ENCODE results near the gene VPS52. TPM values are rescaled to one million over a fixed set of nuclear protein-coding genes. Genes with fewer than 3 reads are reported as not detected.

Gene VPS52
- total RNA-seq, 1 experiment from 2014 or later = 58.2 TPM

- RAD21 ChIA-PET (ENCODE audit: low non-redundant PET in 1 of 2, low total read pairs in 2 of 2, uncharacterized antibody in 2 of 2, unreplicated experiment in 2 of 2) = interaction anchor here in 1 of 2 experiments (0.7 to 1.4 kb wide), 2 partner anchors 51 to 88 kb away, joined by 3 to 5 read pairs; no protein-coding TSS in a partner anchor
- Histone ChIP-seq H3K27me3 (ENCODE audit: insufficient read depth, low read length) (no peaks in the 10 kb centered on the region), H3K9ac (ENCODE audit: low read length) (peak overlapping the region; percentile 88), H3K79me2 (ENCODE audit: insufficient read depth, low read length) (no peaks in the 10 kb centered on the region), H3K9me2 (ENCODE audit: insufficient read depth) (no peaks in the 10 kb centered on the region), H4K20me1 (ENCODE audit: insufficient read depth) (no peaks in the 10 kb centered on the region), H3K27ac (ENCODE audit: low read depth, low read length) (peak overlapping the region; percentile 90), H3K36me3 (ENCODE audit: control insufficient read depth in 1 of 2, insufficient read depth in 2 of 2, low read length in 2 of 2) (no peaks in the 10 kb centered on the region), H2AFZ (ENCODE audit: low read depth, low read length, poor library complexity, severe bottlenecking) (no peak overlapping the region), H3K4me3 (replicated peaks in 1 of 2; ENCODE audit: low read depth in 1 of 2, low read length in 2 of 2) (peak overlapping the region; percentile 74 to 85), H3K9me3 (ENCODE audit: control insufficient read depth in 1 of 2, insufficient read depth in 1 of 2, low read depth in 1 of 2, low read length in 2 of 2) (no peaks in the 10 kb centered on the region), H3K4me1 (ENCODE audit: control insufficient read depth in 1 of 2, insufficient read depth in 2 of 2, low read length in 2 of 2) (peaks cover 16 to 37% of the 10 kb centered on the region in 2 experiments), H3K4me2 (ENCODE audit: low read length) (peak overlapping the region; percentile 99)
- CTCF ChIA-PET = interaction anchor here (0.7 to 4.3 kb wide), 19 partner anchors 9 to 316 kb away, joined by 3 to 49 read pairs (median 6); partner anchors contain the start of genes HSD17B8 and RING1
- intact Hi-C loops (cut with micrococcal nuclease) = loop anchor here (1.0 to 2.0 kb wide), 7 partner anchors 44 to 249 kb away; partner anchors contain the start of genes HSD17B8, RXRB and SLC39A7
- POLR2A ChIA-PET = interaction anchor here (0.6 to 4.0 kb wide), 9 partner anchors 9 to 277 kb away, joined by 3 to 24 read pairs (median 5); partner anchors contain the start of genes B3GALT4, RPS18 and VPS52
- peak; percentile 99 for DNase-seq (ENCODE audit: low read depth, low spot score)
- no TSS peak for BruUV-seq (replicated peaks)
- ATAC-seq = peak; percentile 91
- TF ChIP-seq EZH2 (IDR thresholded peaks at IDR 0.05) (no peak), CTCF (IDR thresholded peaks at IDR 0.05 in 2 of 3, conservative IDR thresholded peaks at IDR 0.05 in 1 of 3; ENCODE audit: borderline replicate concordance in 1 of 3, insufficient read depth in 1 of 3, low read depth in 2 of 3, low read length in 2 of 3) (no peak), ZNF274 (IDR thresholded peaks at IDR 0.05; ENCODE audit: low read depth, low read length) (no peak), POLR2A (IDR thresholded peaks at IDR 0.05; ENCODE audit: borderline replicate concordance, extremely low read depth, insufficient read depth, insufficient read length) (peak; percentile 65), ELF1 (IDR thresholded peaks at IDR 0.05; ENCODE audit: borderline replicate concordance, low read depth) (no peak), REST (IDR thresholded peaks at IDR 0.05; ENCODE audit: low read depth) (no peak), ZFX (IDR thresholded peaks at IDR 0.05) (peak; percentile 66; the same call in 1 of the 2 replicates), EGR1 (IDR thresholded peaks at IDR 0.05; ENCODE audit: low read depth) (peak; percentile 90), MAX (IDR thresholded peaks at IDR 0.05) (peak; percentile 58; the same call in 1 of the 2 replicates), CEBPB (IDR thresholded peaks at IDR 0.05; ENCODE audit: low read depth) (no peak), JUND (IDR thresholded peaks at IDR 0.05) (no peak), TCF7L2 (IDR thresholded peaks at IDR 0.05; ENCODE audit: borderline replicate concordance, extremely low read depth, insufficient read depth, insufficient read length) (peak; percentile 70), CBX3 (IDR thresholded peaks at IDR 0.05; ENCODE audit: low read depth) (no peak), EZH2phosphoT487 (IDR thresholded peaks at IDR 0.05; ENCODE audit: borderline replicate concordance) (no peak), YY1 (IDR thresholded peaks at IDR 0.05; ENCODE audit: extremely low read depth, insufficient replicate concordance, low read depth, low read length) (no peak), ZBTB33 (IDR thresholded peaks at IDR 0.05; ENCODE audit: extremely low read depth, insufficient replicate concordance, low read length) (no peak), SIN3A (IDR thresholded peaks at IDR 0.05; ENCODE audit: low read depth) (peak; percentile 86), RAD21 (IDR thresholded peaks at IDR 0.05; ENCODE audit: low read depth) (no peak)
These were observed 22.5 kb downstream of the VPS52 start for GRCh38 chr6:33248932-33249731.

Data from HCT116 (cell line).